ENCODE measurements around the gene RRP15. TPM values are rescaled to one million over a fixed set of nuclear protein-coding genes. Genes with fewer than 3 reads are reported as not detected.

Gene RRP15
- total RNA-seq, 4 donors from 2014 or later, result 1.2 to 3.8 (median 2.0) TPM

- Histone ChIP-seq H3K9me3 (no peaks in the 10 kb centered on the region), H3K4me3 (no peak overlapping the region), H3K36me3 (no peaks in the 10 kb centered on the region), H3K4me1 (no peaks in the 10 kb centered on the region), H3K27me3 (no peaks in the 10 kb centered on the region), H3K27ac (no peak overlapping the region)
- TF ChIP-seq, protein P1, sequence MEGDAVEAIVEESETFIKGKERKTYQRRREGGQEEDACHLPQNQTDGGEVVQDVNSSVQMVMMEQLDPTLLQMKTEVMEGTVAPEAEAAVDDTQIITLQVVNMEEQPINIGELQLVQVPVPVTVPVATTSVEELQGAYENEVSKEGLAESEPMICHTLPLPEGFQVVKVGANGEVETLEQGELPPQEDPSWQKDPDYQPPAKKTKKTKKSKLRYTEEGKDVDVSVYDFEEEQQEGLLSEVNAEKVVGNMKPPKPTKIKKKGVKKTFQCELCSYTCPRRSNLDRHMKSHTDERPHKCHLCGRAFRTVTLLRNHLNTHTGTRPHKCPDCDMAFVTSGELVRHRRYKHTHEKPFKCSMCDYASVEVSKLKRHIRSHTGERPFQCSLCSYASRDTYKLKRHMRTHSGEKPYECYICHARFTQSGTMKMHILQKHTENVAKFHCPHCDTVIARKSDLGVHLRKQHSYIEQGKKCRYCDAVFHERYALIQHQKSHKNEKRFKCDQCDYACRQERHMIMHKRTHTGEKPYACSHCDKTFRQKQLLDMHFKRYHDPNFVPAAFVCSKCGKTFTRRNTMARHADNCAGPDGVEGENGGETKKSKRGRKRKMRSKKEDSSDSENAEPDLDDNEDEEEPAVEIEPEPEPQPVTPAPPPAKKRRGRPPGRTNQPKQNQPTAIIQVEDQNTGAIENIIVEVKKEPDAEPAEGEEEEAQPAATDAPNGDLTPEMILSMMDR (IDR thresholded peaks at IDR 0.05), result no peak
- TF ChIP-seq EP300 (IDR thresholded peaks at IDR 0.05; ENCODE audit: low read depth), result no peak
- no peak for TF ChIP-seq POLR2AphosphoS5 (IDR thresholded peaks at IDR 0.05)
- no peak for TF ChIP-seq POLR2A (IDR thresholded peaks at IDR 0.05)
- in situ Hi-C loops (cut with MboI; ENCODE audit: low pct_ligation_motif_present in 1 of 4, low pct_unique_long_range_greater_than_20kb in 1 of 4, low sequenced_read_pairs in 3 of 4), result no loop called here
- WGBS, 2 donors (ENCODE audit: low coverage in 1 of 2), result 58 to 100% methylated on average over 1 to 3 of the region's 3 CpGs
- no peak for DNase-seq
- intact Hi-C loops (cut with DNase I; ENCODE audit: low total_unique reads), result no loop called here
Observed at GRCh38 chr1:218273762-218274479, 11.2 kb upstream of the RRP15 start.

DNA sequence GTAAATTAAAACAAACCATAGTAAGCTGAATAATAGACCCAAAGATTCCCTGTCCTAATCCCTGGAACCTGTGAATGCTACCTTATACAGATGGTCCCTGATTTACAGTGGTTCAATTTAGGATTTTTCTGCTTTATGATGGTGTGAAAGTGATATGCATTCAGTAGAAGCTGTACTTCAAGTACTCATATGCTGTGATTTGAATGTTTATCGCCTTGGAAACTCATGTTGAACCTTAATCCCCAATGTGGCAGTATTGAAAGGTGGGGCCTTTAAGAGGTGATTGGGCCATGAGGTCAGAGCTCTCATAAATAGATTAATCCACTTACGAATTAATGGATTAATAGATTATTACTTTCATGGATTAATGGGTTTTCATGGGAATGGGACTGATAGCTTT lies 10.6 kb upstream of the RRP15 start:
- no peak for DNase-seq
- 66 to 83% methylated on average over 2 of the region's 2 CpGs for WGBS, 2 donors (ENCODE audit: low coverage in 1 of 2)
- Histone ChIP-seq H3K27me3 (no peaks in the 10 kb centered on the region), H3K4me1 (no peaks in the 10 kb centered on the region), H3K4me3 (no peak overlapping the region), H3K36me3 (no peaks in the 10 kb centered on the region), H3K27ac (no peak overlapping the region), H3K9me3 (no peaks in the 10 kb centered on the region)
- in situ Hi-C loops (cut with MboI; ENCODE audit: low pct_ligation_motif_present in 1 of 4, low pct_unique_long_range_greater_than_20kb in 1 of 4, low sequenced_read_pairs in 3 of 4), result no loop called here
- TF ChIP-seq POLR2A (IDR thresholded peaks at IDR 0.05) (no peak), POLR2AphosphoS5 (IDR thresholded peaks at IDR 0.05) (no peak), EP300 (IDR thresholded peaks at IDR 0.05; ENCODE audit: low read depth) (no peak)
- TF ChIP-seq, protein P1 (IDR thresholded peaks at IDR 0.05), result no peak
- intact Hi-C loops (cut with DNase I; ENCODE audit: low total_unique reads), result no loop called here

DNA sequence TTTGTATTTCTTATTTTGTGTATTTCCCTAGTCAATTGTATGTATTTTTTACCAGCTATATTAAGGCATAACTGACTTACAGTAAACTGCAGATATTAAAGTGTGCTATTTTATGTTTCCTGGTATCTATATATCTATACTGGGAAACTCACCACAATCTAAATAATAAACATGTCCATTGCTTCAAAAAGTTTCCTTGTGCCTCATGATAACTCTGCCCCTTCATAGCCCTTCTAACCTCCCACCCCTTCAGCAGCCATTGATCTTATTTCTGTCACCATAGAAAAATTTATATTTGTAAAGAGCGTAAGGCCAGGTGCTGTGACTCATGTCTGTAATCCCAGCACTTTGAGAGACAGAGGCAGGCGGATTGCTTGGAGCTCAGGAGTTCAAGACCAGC lies 9.3 kb upstream of the RRP15 start:
- no peak for TF ChIP-seq POLR2AphosphoS5 (IDR thresholded peaks at IDR 0.05)
- H3K27ac ChIP-seq, result no peak overlapping the region
- in situ Hi-C loops (cut with MboI; ENCODE audit: low pct_ligation_motif_present in 1 of 4, low pct_unique_long_range_greater_than_20kb in 1 of 4, low sequenced_read_pairs in 3 of 4), result no loop called here
- WGBS, 2 donors (ENCODE audit: low coverage in 1 of 2), result 72 to 92% methylated on average over 2 of the region's 2 CpGs
- H3K4me1 ChIP-seq, result no peaks in the 10 kb centered on the region
- H3K4me3 ChIP-seq, result no peak overlapping the region
- intact Hi-C loops (cut with DNase I; ENCODE audit: low total_unique reads), result loop anchor here (1.0 kb wide), 1 partner anchor 16 kb away; no protein-coding TSS in a partner anchor
- no peaks in the 10 kb centered on the region for H3K9me3 ChIP-seq
- no peaks in the 10 kb centered on the region for H3K27me3 ChIP-seq
- no peak for DNase-seq
- no peaks in the 10 kb centered on the region for H3K36me3 ChIP-seq

GRCh38 chr1:218281285-218281684 lies 3.8 kb upstream of the RRP15 start:
- intact Hi-C loops (cut with DNase I; ENCODE audit: low total_unique reads), result no loop called here
- in situ Hi-C loops (cut with MboI; ENCODE audit: low pct_ligation_motif_present in 1 of 4, low pct_unique_long_range_greater_than_20kb in 1 of 4, low sequenced_read_pairs in 3 of 4), result no loop called here
- no peak for DNase-seq

More at GRCh38 chr1:218281285-218281684, 3.8 kb upstream of the RRP15 start:
- Histone ChIP-seq H3K27ac (no peak overlapping the region), H3K27me3 (no peaks in the 10 kb centered on the region), H3K36me3 (no peaks in the 10 kb centered on the region), H3K9me3 (no peaks in the 10 kb centered on the region), H3K4me3 (no peak overlapping the region), H3K4me1 (peaks cover 0 to 11% (median 8%) of the 10 kb centered on the region in 4 donors)
- TF ChIP-seq POLR2AphosphoS5 (IDR thresholded peaks at IDR 0.05) (no peak), POLR2A (IDR thresholded peaks at IDR 0.05) (no peak), EP300 (IDR thresholded peaks at IDR 0.05; ENCODE audit: low read depth) (no peak)
- TF ChIP-seq, protein P1 (IDR thresholded peaks at IDR 0.05), result no peak
- WGBS, 2 donors (ENCODE audit: low coverage in 1 of 2), result 83 to 86% methylated on average over 4 of the region's 4 CpGs

Data from transverse colon (tissue), 4 donors.